Activated naive CD4-positive, alpha-beta T cell (primary cell): ENCODE data around the gene SMARCA2.

Experiments
- DNase-seq, 4 experiments: peaks; one replicate each; lab custom pipeline; 2025; lab: John Stamatoyannopoulos, UW

SMARCA2 gene

DNA sequence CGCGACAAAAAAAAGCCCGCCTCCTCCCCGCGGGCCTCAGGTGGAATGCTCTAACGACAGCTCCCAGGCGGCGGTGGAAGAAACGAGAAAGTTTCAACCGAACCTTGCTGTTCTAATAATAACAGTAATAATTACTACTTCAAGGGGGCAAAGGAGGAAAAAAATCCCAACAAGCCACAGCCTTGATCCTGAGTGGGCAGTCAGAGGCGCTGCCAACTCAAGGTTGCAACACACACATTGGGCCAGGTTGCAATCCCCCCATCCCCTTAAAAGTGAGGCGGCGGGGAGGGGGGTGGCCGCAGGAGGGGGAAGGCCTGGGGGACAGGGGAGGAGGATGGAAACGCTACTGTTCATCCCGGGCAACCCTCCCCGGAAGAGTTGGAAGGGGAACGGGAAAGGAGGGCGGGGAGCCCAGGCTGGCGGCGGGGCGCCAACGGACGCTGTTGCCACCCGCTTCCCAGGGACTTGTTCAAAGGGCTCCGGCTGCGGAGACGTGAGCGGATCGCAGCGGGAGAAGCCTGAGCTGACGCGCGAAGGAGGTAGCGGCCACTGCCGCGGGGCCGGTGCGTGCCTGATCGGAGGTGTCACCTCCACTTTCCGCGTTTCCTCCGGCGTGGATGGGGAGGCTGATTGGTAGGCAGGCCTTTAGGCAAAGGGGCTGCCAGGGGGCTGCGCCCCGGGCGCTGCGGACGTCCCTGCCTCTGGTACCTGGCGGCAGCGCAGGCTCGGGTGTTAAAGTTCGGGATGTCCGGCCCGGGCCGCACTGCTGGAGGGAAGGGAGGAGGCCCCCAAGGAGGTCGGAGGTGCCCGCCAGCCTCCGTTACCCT is 647 bp downstream of the SMARCA2 start:
- peak in 3 of 4 experiments; percentile 31 to 49 (median 48) for DNase-seq

DNA sequence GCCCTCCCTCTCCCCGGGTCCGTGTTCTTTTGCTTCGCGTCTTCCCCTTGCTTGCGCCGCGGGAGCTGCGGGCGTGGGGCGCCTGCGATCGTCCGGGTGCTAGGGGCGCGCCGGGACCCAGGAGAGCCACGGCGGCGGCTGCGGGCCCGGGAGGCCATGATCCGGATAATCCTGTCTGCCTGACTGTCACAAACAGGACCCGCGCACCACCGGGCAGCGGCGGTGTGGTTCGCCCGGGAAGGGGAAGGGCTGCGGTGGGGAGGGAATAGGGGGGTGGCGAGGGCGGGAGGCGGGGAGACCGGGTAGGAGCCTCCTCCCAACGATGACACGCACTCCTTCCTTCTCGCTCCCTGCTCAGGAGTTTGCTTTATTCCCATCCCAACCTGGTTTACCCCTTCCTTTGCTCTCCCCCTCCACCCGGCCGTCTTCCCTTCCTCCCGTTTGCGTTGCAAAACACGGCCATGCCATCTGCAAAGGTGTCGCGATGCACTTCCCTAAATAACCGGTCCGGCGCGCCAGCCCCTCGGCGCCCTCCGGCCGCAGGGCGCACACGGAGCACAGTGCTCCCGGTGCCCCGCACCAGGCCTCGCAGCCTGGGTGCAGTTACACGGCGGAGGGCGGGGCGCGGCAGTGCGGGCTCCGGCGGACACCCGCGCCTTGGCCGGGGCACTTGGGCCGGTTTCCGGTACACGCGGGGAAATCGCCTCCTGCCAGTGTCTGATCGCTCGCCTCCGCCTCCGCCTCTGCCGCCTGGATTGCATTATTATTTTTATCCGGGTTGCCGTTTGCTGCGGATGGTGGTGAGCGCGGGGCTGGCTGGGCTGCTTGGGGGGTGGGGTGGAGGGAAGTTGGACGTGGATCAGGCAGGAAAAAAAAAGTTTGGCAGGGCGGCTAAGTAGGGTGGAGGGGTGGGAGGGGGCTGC is 1.5 kb downstream of the SMARCA2 start:
- peak; percentile 31 to 56 (median 50) for DNase-seq

- DNase-seq = peak; percentile 29 to 77 (median 48)
Measured at GRCh38 chr9:2017331-2018161, 2.4 kb downstream of the SMARCA2 start.

GRCh38 chr9:2018162-2018643 is 3.1 kb downstream of the SMARCA2 start:
- DNase-seq = no peak

DNA sequence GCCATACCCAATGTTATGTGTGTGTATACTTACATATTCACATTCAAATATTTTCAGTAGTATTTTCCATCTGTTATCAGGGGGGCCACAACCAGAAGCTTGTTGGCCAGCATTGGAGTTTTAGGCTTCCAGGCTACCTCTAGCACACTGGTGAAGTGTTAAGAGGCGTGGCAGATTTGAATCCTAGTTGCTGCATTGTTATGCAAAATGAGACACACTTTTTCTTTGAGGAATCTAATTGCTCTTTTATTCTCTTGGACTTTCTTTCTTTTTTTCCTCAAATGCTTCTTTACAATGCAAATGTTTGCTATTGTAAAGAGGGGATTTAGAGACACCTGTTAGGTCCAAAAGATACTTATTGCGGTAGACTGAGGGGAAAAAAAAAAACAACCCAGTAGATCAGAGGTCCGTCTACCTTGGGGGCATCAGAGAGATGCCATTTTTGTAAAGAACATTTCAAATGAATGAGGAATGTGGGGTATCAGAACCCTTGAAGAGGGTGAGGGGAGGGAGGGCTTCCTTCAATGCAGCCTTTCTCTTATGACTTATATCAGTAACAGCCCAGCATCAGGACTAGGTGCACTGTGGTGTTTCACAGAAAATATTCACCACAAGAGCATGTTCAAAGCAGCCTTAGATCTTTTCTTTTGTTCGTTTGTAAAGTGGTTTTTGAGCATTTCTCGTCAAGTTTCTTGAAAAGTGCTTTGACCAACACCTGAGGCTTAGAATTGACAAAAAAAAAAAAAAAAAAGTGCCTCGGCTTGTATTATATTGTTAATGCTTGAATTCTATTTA is 3.8 kb downstream of the SMARCA2 start:
- DNase-seq = no peak

GRCh38 chr9:2019723-2020122 is 4.6 kb downstream of the SMARCA2 start:
- no peak for DNase-seq

- DNase-seq = no peak
Measured at GRCh38 chr9:2021731-2022130, 6.6 kb downstream of the SMARCA2 start.

GRCh38 chr9:2022560-2022959 is 7.4 kb downstream of the SMARCA2 start:
- DNase-seq = no peak

GRCh38 chr9:2023042-2023441 is 7.9 kb downstream of the SMARCA2 start:
- no peak for DNase-seq

- DNase-seq = no peak
Measured at GRCh38 chr9:2023532-2023931, 8.4 kb downstream of the SMARCA2 start.

DNA sequence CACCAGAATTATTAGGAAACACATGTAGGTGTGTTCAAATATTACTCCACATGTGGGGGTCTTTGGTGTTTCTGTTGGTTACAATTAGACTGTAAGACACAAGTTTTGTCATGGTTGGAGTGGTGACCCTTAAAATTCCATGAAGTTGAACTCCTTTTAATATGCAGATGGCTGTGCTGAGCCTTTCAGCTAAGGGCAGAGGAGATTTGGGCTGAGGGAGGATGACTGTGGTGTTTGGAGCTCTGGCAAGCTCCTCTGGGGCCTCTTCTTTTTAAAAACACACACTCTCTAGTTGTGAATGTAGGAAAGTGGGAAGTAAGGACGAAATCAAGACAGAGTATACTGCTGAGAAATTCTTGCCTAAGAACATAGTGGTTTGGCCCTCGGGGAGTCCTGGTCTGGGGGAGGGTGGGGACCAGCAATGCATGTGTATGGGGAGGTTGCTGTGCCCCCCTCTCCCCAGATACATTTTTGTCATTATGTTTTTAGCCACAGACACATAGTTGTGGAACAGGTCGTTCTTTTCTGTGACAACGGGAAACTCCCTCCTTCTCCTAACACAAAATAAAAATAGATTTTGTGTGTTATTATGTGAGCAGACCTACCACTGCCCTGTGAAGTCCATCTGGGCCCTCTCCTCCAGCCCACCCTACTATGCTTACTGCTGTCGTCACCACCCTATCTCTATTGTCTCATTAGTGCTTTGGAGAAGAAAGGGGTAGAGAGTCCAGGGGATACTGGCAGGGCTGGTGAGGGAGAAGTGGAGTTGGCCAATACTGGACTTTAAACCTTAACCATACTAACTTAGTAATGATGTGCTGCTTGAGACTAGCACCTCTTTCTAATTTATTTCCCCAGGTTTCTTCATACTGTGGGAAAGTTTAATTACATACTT is 10.0 kb downstream of the SMARCA2 start:
- DNase-seq = no peak

DNA sequence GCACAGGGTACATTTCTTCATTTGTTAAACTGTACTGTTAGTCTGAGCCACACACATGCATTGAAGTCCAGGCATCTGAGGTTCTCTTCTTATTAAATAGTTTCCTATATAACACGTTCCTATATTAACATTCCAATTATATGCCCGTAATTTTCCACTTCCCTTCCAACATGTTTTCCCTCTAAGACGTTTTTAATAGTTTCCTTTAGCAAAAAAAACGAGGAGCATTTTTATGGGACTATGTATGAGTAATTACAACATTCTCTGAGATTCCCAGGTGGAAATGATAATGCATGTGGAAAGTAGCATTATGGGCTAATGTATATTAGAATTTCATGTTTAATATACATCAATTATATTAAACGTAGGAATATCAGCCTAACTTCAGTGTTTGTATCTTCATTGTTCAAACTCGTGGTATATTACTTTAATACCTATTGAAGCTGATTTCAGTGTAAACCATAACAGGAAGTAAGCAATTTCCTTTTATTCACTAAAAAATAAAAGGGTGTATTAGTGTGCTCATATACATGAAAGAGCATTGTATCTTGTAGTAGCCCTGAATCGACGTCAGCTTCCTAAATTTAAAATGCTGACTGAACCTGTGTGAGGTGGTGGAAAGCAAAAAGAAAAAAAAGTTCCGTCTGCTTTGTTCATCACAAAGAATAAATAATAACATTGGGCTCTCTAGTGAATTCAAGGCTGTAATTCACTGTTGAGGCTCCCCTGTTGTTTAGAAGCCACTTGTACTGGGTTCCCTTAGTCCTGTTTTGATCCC is 11.3 kb downstream of the SMARCA2 start:
- no peak for DNase-seq

GRCh38 chr9:2027543-2028160 is 12.5 kb downstream of the SMARCA2 start:
- DNase-seq = no peak

- DNase-seq = no peak
Measured at GRCh38 chr9:2028888-2029287, 13.7 kb downstream of the SMARCA2 start.

DNA sequence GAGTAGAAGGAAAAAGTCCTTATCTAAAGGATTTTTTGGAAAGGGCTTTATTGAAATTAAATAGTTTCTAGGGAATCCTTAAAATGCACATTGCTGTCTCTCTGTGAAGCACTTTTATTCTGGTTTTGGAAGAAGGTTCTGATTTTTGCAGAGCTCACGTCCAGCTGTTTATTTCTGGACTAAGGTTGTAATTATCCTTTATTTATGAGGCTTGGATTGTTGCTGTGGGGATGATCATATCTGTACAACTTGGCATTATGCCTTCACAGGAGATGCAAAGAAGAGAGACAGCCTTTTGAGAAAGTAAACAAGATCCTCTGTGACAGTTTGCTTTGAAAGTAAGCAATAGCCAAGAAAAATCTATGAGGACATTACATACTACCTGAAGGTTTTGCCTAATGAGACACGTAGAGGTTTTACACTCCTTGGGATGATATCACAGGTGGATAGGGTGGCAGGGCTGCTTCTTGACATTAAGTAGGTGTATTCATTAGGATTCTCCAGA is 14.6 kb downstream of the SMARCA2 start:
- no peak for DNase-seq

- no peak for DNase-seq
Measured at GRCh38 chr9:2032234-2032633, 17.1 kb downstream of the SMARCA2 start.

- DNase-seq = no peak
Measured at GRCh38 chr9:2036844-2037243, 21.7 kb downstream of the SMARCA2 start.
